Stimulated activated CD8-positive, alpha-beta memory T cell treated with anti-CD3 and anti-CD28 coated beads, Interleukin-7, amount 100 ng/mL, for 24 hours (primary cell): ENCODE measurements around the gene CFAP251.
"Not testable (repeated sequence)": the region's sequence is repeated elsewhere in the genome, so short reads cannot be mapped to it uniquely, and the experiment has no call there.

Source experiments
- DNase-seq: peaks from one replicate; pipeline ENCODE4 v3.0.0-alpha.2; 2020; ENCODE audit warnings: low read depth

CFAP251 gene

GRCh38 chr12:121905746-121906145 lies 12.6 kb upstream of the CFAP251 start:
- no peak for DNase-seq

GRCh38 chr12:121908702-121909101 lies 9.7 kb upstream of the CFAP251 start:
- no peak for DNase-seq

- DNase-seq: no peak
Observed at GRCh38 chr12:121911824-121912585, 6.4 kb upstream of the CFAP251 start.

- DNase-seq: no peak
Observed at GRCh38 chr12:121915841-121916321, 2.5 kb upstream of the CFAP251 start.

- DNase-seq: no peak
Observed at GRCh38 chr12:121916719-121917118, 1.7 kb upstream of the CFAP251 start.

GRCh38 chr12:121918679-121919038 lies 267 bp downstream of the CFAP251 start:
- no peak for DNase-seq

GRCh38 chr12:121921066-121921465 lies 2.7 kb downstream of the CFAP251 start:
- DNase-seq: no peak

- no peak for DNase-seq
Observed at GRCh38 chr12:121925358-121925695, 6.9 kb downstream of the CFAP251 start.

GRCh38 chr12:121926874-121927706 lies 8.7 kb downstream of the CFAP251 start:
- DNase-seq: no peak

GRCh38 chr12:121927813-121928212 lies 9.4 kb downstream of the CFAP251 start:
- no peak for DNase-seq

GRCh38 chr12:121929545-121929944 lies 11.2 kb downstream of the CFAP251 start:
- not testable (repeated sequence) for DNase-seq

- no peak for DNase-seq
Observed at GRCh38 chr12:121930862-121931261, 12.5 kb downstream of the CFAP251 start.

- no peak for DNase-seq
Observed at GRCh38 chr12:121932176-121932536, 13.8 kb downstream of the CFAP251 start.

- DNase-seq: no peak
Observed at GRCh38 chr12:121932914-121933521, 14.6 kb downstream of the CFAP251 start.

GRCh38 chr12:121933522-121934308 lies 15.3 kb downstream of the CFAP251 start:
- no peak for DNase-seq

- DNase-seq: no peak
Observed at GRCh38 chr12:121934309-121934664, 15.9 kb downstream of the CFAP251 start.

GRCh38 chr12:121937654-121938053 lies 19.3 kb downstream of the CFAP251 start:
- DNase-seq: no peak

GRCh38 chr12:121939186-121939585 lies 20.8 kb downstream of the CFAP251 start:
- no peak for DNase-seq

GRCh38 chr12:121939992-121940766 lies 21.8 kb downstream of the CFAP251 start:
- no peak for DNase-seq

- no peak for DNase-seq
Observed at GRCh38 chr12:121942145-121942718, 23.8 kb downstream of the CFAP251 start.

GRCh38 chr12:121943926-121944325 lies 25.5 kb downstream of the CFAP251 start:
- no peak for DNase-seq
